HG03139 (cell line): ENCODE results near the gene SV2B.

Source experiments
- ATAC-seq: cut with Tn5 transposase; IDR thresholded peaks from one replicate; pipeline ENCODE4 v1.9.1; 2021; ENCODE audit not compliant: unreplicated experiment

The SV2B gene

DNA sequence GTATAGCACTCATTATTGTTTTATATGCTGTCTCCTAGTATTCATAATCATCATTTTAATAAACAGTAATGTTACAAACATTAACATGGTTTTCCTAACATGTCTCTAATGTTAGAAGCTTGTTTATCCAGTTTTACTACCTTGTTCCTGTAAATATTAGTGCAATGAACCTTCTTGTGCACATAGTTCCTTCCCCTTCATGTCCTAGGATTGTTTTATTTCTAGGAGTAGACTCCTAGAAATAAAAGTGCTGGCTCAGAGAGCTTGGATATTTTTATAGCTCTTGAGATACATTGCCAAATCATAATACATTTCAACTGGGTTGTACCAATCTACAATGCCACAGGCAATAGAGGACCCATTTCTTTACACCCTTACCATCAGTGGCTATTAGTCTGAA is 161.3 kb downstream of the SV2B start:
- ATAC-seq = no peak

DNA sequence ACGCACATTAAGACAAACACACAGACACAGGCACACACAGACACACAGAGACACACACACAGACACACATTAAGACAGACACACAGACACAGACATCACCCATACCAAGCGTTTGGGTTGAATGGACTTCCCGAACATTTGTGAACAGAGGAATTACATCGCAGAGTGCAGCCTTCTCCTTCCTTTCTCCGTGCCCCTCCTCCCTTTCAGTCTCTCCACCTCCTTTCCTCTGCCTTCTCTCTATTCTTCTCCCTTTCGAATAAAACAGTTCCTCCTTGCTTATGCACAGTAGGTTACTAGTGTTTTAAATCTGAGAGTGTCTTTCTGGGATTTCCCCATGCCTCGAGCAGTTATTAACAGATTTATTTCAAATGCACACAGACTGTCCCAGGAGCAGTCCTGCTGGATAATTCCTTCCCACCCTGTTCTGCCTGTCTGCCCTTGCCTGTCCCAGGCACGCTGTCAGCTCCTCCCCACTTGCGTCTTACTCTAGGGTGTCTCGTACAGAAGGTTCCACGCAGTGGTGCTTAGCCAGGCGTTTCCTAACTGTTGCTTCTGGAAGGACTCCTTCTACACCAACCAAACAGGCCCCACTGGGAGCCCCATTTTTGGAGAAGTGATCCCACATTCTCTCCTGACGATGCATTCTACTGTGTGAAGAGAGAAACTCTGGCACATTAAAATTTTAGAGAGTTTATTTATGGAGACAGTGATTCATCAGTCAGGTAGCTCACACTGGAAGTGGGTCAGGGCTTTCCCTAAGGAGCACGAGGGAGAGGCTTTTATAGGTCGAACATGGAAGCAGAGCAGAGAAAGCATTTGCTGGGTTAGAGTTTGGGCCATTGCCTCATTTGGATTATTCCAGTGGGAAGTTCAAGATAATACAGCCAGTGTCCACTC is 163.8 kb downstream of the SV2B start:
- no peak for ATAC-seq

DNA sequence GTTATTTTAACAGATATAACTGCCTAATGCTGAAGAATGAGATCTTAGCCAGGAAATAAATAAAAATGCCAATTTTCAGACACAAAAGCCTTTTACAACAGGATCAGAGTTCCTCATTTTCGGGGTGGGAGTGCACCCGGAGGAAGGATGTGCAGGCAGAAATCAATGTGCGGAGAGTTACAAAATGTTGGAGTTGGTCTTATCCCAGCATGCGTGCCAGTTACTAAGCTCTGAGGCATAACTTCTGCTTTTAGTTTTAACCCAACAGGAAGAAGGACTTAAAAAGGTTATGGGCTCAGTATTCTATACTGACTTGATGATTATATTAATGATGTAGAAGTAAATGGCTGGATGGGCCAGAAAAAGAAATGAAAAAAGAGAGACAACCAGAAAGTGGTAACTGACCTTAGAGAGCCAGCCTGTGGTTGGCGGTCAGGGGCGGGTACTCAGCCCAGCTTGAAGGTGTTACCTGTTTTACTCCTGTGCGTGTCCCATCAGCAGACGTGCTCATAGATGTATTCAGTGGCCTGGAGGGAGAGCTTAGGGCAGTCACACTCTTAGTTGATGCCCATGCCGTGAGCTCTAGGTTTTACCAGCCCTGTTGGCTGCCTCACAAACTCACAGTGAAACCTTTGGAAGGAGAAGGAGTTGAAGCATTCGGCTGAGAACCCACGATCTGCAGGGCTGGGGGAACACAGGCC is 164.7 kb downstream of the SV2B start:
- ATAC-seq = no peak

DNA sequence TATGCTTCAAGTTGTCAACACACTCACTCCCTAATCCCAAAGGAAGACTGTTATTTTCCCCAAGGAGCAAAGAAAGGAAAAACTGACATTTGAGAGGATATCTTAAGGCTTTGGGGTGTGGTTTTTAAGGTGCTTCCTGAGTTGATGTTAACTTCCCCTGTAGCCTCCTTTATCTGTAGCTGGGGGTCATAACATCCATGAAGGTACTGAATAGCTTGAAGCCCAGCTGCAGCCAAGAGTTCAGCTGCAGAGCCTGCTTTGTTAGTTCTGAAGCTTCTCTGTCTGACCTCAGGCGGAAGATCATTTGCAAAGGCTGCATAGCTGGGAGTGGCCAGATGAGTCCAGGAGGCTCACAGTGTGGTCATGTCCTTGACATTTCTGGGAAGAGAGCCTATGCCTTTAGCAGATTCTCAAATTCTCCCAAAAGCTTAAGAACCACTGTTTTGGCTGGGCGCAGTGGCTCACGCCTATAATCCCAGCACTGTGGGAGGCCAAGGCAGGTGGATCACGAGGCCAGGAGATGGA is 165.4 kb downstream of the SV2B start:
- ATAC-seq = no peak

DNA sequence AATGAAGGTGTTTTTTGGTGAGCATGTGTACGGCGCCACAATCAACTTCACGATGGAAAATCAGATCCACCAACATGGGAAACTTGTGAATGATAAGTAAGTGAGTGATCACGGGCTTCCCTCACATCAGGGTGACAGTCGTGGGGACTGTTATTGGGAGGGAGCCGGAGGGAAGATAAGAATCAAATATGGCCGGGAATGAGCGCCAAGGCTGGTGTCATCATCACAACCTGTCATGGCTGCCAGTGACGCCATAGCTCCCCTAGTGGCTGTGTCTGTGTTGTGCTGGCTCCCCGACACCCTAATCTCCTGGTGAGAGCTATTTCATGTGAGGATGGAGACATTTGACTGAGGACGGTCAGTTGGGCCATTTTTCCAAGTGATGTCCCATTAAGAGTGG is 168.5 kb downstream of the SV2B start:
- ATAC-seq = no peak

DNA sequence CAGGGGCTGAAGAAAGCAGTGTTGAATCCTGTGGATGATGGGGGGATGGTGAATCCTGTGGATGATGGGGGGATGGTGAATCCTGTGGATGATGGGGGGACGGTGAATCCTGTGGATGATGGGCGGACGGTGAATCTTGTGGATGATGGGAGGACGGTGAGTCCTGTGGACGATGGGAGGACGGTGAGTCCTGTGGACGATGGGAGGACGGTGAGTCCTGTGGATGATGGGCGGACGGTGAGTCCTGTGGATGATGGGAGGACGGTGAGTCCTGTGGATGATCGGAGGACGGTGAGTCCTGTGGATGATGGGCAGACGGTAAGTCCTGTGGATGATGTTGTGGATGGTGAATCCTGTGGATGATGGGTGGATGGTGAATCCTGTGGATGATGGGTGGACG is 170.7 kb downstream of the SV2B start:
- no peak for ATAC-seq

DNA sequence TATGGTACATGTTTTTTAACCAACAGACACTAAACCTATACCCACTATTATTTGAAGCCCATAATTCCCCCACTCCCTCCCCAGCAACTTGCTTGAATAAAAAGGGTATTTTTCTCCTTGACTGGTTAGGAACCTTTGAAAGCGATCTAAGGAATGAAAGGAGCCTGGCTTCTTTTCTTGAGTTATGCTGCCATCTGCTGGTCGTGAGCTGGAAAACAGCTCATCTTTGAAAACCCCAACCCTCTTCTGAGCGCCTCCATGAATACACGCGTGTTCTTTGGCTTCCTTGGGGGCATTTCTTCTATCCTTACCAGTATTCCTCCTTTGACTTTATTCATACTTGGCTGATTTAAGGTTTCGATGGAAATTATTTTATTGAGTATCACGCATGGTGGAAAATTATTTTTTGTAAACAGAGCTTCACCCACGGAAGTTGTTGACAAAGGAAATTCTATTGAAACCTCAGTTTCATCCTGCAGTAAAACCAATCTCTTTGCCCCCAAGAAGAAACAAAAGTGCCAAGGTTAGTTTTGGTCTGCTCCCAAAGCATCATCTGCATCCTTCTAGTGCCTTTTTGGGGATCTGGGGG is 171.6 kb downstream of the SV2B start:
- ATAC-seq = no peak

DNA sequence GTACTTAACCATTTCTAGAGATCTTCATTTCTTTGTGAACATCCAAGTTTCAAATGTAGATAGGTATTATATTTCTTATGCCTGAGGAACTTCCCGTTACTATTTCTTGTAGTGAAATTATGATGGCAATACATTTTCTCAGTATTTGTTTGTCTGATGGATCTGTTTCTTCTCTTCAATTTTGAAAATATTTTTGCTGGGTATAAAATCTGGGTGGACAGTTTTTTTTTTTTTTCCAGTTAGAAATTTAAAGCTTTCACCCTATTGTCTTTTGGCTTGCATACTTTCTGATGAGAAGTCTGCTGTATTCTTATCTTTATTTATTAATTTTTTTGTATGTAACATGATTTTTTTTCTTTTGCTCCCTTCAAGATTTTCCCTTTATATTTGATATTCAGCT is 175.8 kb downstream of the SV2B start:
- no peak for ATAC-seq

DNA sequence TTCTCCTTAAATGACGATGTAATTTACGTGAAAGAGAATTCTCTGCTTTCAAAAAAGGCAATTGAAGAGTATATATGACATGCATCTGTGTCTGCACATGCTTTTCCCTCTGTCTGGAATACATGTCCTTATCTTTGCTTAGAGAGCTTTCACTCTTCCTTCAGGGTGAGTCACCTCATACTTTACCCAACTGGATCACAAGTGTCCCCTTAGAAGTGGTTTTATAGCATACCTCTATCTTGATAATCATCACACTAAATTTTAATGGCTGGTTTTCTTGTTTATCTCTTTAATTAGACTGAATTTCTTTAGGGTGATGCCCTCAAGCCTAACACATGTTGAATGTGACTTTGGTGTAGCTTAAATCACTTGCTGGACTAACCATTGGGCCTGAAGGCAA is 178.9 kb downstream of the SV2B start:
- ATAC-seq = no peak

DNA sequence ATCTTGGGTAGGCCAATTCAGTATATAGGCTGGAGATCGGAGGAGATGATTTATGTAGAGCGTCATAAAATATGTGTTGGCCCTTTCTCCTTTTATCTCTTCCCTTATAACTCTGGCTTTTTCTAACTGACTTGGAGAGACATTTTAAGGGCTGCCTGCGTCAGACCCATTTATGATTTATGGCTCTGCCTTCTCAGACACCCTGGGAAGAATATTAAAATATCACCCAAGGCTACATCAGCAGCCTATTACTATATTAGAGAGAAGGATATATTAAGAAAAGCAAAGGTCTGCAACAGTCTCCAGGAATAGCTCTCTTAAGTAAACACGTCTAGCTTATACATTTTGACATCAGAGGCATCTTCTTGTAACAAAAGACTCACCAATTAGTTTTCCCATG is 179.4 kb downstream of the SV2B start:
- ATAC-seq = no peak

DNA sequence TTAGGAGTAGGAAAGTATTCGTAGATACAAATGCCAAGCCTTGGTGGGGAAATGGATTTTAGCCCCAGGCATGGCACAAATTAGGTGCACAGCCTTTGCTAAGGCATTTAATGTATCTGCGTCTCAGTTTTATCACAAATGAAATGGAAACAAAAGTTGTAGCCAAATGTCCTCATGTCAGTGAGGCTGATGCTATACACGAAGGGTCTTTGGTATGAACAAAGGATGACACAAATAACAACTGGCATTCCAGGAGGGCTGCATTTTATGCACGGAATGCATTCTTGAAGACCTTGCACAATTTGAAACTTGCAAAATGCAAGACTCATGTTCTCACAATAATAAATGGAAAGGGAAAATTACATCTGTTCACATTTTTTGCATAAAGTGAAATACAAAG is 181.9 kb downstream of the SV2B start:
- no peak for ATAC-seq

DNA sequence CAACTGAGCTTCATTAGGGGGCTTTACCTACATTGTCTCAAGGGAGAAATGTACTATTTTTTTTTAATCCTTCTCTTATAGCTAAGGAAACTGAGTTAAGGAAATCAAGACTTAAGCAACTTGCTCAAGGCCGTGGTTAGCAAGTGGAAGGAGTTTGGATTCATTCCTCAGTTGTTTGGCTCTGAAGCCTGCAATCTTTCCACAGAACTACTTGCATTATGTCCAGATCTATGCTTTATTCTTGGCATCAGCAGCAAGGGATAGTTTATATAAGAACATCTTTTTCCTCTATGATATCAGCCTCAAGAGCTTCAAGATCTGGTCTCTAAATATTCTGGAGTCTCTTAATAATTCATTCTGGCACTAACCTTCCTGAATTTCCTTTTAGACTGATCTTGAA is 182.4 kb downstream of the SV2B start:
- ATAC-seq = no peak

DNA sequence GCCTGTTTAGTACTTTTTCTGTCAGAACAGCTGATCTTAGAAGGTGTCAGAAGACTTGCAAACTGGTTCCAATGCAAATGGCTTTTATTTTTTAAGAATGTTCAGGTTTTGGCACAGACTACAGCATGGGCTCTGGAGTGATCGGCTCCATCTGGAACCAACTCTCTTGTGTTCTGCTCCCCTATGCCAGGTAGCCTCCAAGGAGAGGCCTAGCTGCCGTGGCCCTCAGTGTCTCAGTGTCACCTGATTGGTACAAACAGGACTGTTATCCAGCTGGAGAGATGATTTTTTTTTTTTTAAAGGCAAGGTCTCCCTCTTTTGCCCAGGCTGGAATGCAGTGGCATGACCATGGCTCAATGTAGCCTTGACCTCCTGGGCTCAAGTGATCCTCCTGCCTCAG is 183.1 kb downstream of the SV2B start:
- no peak for ATAC-seq

DNA sequence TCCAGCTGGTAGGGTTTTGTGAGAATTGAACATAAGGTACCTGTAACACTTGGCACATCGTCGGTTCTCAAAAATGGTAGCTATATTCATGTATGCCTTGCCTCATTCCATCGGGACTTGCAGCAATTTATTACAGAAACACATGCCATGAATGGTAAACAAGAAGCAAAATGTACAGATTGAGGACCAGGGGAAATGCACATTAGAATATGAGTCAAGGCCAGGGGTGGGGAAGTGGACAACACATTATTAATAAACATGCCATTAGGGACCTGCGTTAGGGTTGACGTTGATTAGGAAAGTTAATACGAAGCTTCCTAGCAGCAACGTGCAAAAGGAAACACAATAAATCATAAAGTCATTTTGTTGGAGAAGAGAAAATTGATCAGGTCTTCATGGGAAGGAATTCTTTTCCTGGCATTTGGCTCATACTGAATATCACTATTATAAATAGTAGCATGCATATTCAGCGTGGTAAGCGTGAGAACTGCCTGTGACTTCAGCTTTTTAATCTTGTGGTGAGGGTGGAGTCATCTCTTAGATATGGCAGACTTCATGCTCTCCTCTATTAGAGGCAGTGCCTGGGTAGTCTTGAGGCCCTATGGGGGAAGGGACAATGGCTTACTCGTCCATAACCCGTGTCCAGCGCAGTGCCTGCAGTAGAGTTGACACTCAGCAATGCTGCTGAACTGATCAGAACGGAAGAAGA is 184.9 kb downstream of the SV2B start:
- ATAC-seq = no peak

DNA sequence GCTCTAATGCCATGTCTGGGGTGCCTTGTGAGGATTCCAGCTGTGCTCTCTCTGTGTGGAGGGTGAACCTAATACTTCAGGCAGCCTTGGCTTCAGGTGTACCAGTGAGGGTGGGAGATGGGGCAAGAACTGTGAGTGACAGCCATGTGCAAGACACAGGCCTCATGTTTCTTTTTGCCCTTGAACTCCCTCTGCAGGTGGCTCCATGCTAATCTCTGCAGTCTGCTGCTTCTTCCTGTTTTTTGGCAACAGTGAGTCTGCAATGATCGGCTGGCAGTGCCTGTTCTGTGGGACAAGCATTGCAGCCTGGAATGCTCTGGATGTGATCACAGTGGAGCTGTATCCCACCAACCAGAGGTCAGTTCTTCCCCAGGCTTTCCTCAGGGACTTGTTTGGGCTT is 189.3 kb downstream of the SV2B start:
- ATAC-seq = no peak

DNA sequence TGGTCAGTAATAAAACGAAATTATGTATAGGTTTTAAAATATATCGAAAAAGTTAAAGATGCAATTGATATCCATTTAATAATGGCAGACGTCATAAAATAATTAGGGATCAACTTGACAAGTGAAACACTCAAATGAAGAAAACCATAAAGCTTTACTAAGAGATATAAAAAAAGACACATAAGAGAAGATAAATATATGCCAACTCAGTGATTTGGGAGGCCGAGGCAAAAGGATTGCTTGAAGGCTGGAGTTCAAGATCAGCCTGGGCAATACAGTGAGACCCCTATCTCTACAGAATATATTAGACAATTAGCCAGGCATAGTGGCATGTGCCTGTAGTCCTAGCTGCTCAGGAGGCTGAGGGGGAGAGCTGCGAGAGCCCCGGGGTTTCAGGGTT is 190.5 kb downstream of the SV2B start:
- ATAC-seq = no peak

DNA sequence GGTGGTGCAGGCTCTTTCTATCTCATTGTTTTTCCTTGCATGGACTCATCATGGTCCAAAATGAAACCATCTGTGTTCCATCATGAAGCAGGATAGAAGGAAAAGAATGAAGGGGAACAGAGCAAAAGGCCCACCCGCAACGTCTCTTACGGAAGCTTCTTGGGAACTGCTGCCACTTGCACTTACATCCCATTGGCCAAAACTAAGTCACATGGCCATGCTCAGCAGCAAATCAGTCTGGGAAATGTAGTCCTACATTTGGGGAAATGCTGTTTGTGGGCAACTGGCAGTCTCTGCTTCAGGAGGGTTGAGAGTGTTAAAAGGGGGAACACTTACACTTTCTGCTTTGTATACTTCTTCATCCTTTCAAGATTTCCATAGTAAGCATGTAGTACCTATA is 191.6 kb downstream of the SV2B start:
- ATAC-seq = peak; percentile 78

DNA sequence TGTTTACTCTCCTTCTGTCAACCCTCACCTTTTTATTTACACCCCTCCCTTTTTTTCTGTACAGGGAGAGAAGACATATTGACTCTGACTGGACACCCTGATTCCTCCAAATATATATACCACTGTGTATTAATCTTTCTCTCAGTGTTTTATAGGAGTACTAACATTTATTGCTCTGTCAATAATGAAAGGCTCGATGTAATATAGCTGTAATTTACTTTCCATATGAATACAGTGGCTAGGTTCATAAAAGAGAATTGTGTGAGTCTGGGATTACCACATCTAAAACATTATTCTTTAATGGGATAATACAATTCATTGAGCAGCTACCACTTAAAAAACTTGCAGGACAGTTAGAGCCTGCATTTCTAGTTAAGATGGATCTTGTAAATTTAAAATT is 194.3 kb downstream of the SV2B start:
- no peak for ATAC-seq

DNA sequence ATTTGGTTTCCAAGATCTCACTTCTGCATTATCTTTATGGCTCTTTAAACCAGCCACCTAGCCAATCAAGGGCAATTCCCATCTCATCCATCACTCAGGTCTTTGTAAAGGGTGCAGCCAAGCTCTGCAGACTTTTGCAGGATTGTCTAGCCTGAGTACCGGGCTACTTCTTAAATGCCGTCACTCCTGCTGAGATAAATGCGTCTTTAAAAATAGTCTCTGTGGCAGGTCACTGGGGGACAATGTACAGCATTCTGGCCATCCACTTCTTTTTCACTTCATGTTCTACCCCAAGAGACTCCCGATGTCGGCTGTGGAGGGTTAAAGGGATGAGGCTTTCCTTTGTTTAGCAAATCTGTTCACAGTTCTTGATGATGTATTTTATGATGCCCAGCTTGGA is 194.7 kb downstream of the SV2B start:
- ATAC-seq = no peak

DNA sequence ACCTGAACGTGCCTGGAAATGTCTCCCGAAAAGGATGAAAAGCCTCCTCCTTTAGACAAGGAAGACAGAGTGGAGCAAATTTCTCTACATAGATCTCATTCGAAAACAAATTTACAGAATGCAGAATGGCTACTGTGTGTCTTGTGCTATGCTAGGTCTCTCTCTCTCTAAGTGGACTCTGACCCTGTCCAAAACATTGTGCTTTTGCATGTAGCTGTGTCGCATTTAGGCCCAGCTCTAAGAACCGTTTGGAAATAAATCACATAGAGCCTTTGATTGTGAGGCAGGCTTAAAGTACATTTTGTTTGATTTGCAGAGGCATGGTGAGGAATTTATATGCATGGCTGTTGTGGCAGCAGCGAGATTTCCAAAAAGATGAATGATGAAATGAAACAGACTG is 198.0 kb downstream of the SV2B start:
- ATAC-seq = no peak
